ENCODE results near the gene PARD6G.

- TF ChIP-seq CBX5 (IDR thresholded peaks at IDR 0.05; ENCODE audit: low read depth) (no peak), RAD21 (IDR thresholded peaks at IDR 0.05; ENCODE audit: insufficient read depth, low read depth, low read length) (no peak), RCOR1 (conservative IDR thresholded peaks at IDR 0.05; ENCODE audit: low read depth, low read length) (no peak), RFX5 (IDR thresholded peaks at IDR 0.05; ENCODE audit: low read depth, low read length) (no peak), SMC3 (IDR thresholded peaks at IDR 0.05; ENCODE audit: borderline replicate concordance, low read length) (no peak), CTCF (IDR thresholded peaks at IDR 0.05 in 2 of 3, conservative IDR thresholded peaks at IDR 0.05 in 1 of 3; ENCODE audit: control insufficient read depth in 2 of 3, extremely low read depth in 1 of 3, insufficient read depth in 1 of 3, low read depth in 3 of 3, low read length in 3 of 3) (no peak)
Measured at GRCh38 chr18:80188643-80189530, 58.4 kb downstream of the PARD6G start.

All from GM12878 (cell line).